Type B pancreatic cell (in vitro differentiated cells): ENCODE results near the gene GHRL. TPM values are rescaled to one million over a fixed set of nuclear protein-coding genes. Genes with fewer than 3 reads are reported as not detected.

Experiments used
- DNase-seq: peaks from one replicate; pipeline ENCODE4 v3.0.0; 2021; ENCODE audit warnings: mixed read lengths; ENCODE audit not compliant: unreplicated experiment; ENCODE audit errors: extremely low spot score
- H3K27ac Mint-ChIP-seq: 2 replicates; pipeline ENCODE4 v1.8.0; 2021; ENCODE audit warnings: mild to moderate bottlenecking, mixed read lengths
- H3K27me3 Mint-ChIP-seq: 2 replicates; pipeline ENCODE4 v1.8.0; 2021; ENCODE audit warnings: mixed read lengths
- H3K36me3 Mint-ChIP-seq: 2 replicates; pipeline ENCODE4 v1.8.0; 2021; ENCODE audit warnings: mixed read lengths
- H3K4me1 Mint-ChIP-seq: one replicate; pipeline ENCODE4 v1.8.0; 2021; ENCODE audit warnings: mixed read lengths; ENCODE audit not compliant: unreplicated experiment
- H3K4me3 Mint-ChIP-seq: 2 replicates; pipeline ENCODE4 v1.8.0; 2021; ENCODE audit warnings: mild to moderate bottlenecking, mixed read lengths
- H3K9me3 Mint-ChIP-seq: 2 replicates; pipeline ENCODE4 v1.8.0; 2021; ENCODE audit warnings: mixed read lengths
- CTCF ChIP-seq: fragments of 200-600 bp; sonication (generic); conservative IDR thresholded peaks from 2 replicates; pipeline ENCODE4 v1.5.0; 2021; ENCODE audit warnings: antibody characterized with exemption, mild to moderate bottlenecking
- total RNA-seq: library from RNA; stranded (reverse); gene quantifications from 2 replicates; pipeline ENCODE4 v1.2.1, GENCODE V29; 2021; ENCODE audit warnings: low replicate concordance

The GHRL gene
- total RNA-seq, 1 donor from 2014 or later = 29.6 TPM

- H3K36me3 Mint-ChIP-seq = no peaks in the 10 kb centered on the region
- H3K9me3 Mint-ChIP-seq = no peaks in the 10 kb centered on the region
- H3K4me1 Mint-ChIP-seq = no peaks in the 10 kb centered on the region
- peaks cover 81% of the 10 kb centered on the region for H3K27me3 Mint-ChIP-seq
- no peak for TF ChIP-seq CTCF
- no peak overlapping the region for H3K27ac Mint-ChIP-seq
- no peak for DNase-seq
- no peak overlapping the region for H3K4me3 Mint-ChIP-seq
These were observed 38.6 kb upstream of the GHRL start for GRCh38 chr3:10331320-10331719.

- no peaks in the 10 kb centered on the region for H3K36me3 Mint-ChIP-seq
- H3K4me1 Mint-ChIP-seq = no peaks in the 10 kb centered on the region
- peaks cover 91% of the 10 kb centered on the region for H3K27me3 Mint-ChIP-seq
- H3K9me3 Mint-ChIP-seq = no peaks in the 10 kb centered on the region
- no peak for TF ChIP-seq CTCF
- no peak overlapping the region for H3K27ac Mint-ChIP-seq
- DNase-seq = no peak
- no peak overlapping the region for H3K4me3 Mint-ChIP-seq
These were observed 37.6 kb upstream of the GHRL start for GRCh38 chr3:10330319-10330718.

- H3K4me1 Mint-ChIP-seq = no peaks in the 10 kb centered on the region
- H3K27ac Mint-ChIP-seq = no peak overlapping the region
- H3K9me3 Mint-ChIP-seq = no peaks in the 10 kb centered on the region
- no peak for TF ChIP-seq CTCF
- no peaks in the 10 kb centered on the region for H3K36me3 Mint-ChIP-seq
- H3K27me3 Mint-ChIP-seq = peaks cover 93% of the 10 kb centered on the region
- DNase-seq = no peak
- no peak overlapping the region for H3K4me3 Mint-ChIP-seq
These were observed 36.8 kb upstream of the GHRL start for GRCh38 chr3:10329495-10330015.

GRCh38 chr3:10328460-10329071 lies 35.8 kb upstream of the GHRL start:
- Mint-ChIP-seq H3K27ac (no peak overlapping the region), H3K4me1 (no peaks in the 10 kb centered on the region), H3K4me3 (no peak overlapping the region), H3K9me3 (no peaks in the 10 kb centered on the region), H3K27me3 (peaks cover 91% of the 10 kb centered on the region), H3K36me3 (no peaks in the 10 kb centered on the region)
- TF ChIP-seq CTCF = no peak
- DNase-seq = no peak

GRCh38 chr3:10327592-10327991 lies 34.8 kb upstream of the GHRL start:
- Mint-ChIP-seq H3K4me3 (no peak overlapping the region), H3K9me3 (no peaks in the 10 kb centered on the region), H3K36me3 (no peaks in the 10 kb centered on the region), H3K27me3 (peaks cover 86% of the 10 kb centered on the region), H3K27ac (no peak overlapping the region), H3K4me1 (no peaks in the 10 kb centered on the region)
- DNase-seq = no peak
- TF ChIP-seq CTCF = no peak
